ENCODE results near the gene ARHGEF28. TPM values are rescaled to one million over a fixed set of nuclear protein-coding genes. Genes with fewer than 3 reads are reported as not detected.

Gene ARHGEF28
- total RNA-seq, 1 donor from 2014 or later, result 0.11 TPM

DNA sequence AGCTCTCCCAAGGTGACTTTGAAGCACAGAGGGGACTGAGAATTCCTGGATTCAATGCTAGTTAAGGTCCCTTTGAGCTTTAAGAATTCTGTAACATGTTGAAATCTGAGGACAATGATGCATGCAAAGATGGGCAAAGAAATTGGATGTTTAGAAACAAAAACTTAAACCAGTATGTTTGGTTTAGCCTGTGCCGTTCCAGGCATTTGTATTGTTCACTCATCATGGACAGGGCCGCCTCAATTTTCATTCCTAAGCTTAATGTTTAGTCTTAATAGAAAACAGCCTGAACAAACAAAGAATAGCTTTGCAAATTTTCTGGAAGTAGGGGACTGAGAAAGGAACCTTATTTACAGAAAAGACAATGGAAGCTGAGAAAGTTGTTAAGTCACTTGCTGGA lies 267.8 kb downstream of the ARHGEF28 start:
- no peak overlapping the region for H3K27ac ChIP-seq
- TF ChIP-seq EZH2 (IDR thresholded peaks at IDR 0.05), result no peak
- TF ChIP-seq EZH2phosphoT487 (IDR thresholded peaks at IDR 0.05), result no peak
- no peaks in the 10 kb centered on the region for H3F3A ChIP-seq (ENCODE audit: low read depth)
- DNase-seq (ENCODE audit: low spot score), result no peak
- no peak overlapping the region for H2AFZ ChIP-seq (replicated peaks)
- H3K4me3 ChIP-seq, result no peak overlapping the region
- no peaks in the 10 kb centered on the region for H3K9me3 Mint-ChIP-seq
- no peak overlapping the region for H3K27ac Mint-ChIP-seq
- H3K27me3 ChIP-seq, result no peaks in the 10 kb centered on the region
- H3K9me3 ChIP-seq (ENCODE audit: low read depth), result no peaks in the 10 kb centered on the region
- H3K4me2 ChIP-seq, result no peak overlapping the region
- no peak overlapping the region for H3K9ac ChIP-seq
- H3K79me2 ChIP-seq (ENCODE audit: low read depth), result no peaks in the 10 kb centered on the region
- H3K36me3 ChIP-seq, result no peaks in the 10 kb centered on the region
- H3K4me1 Mint-ChIP-seq, result peaks cover 8% of the 10 kb centered on the region
- H3K4me3 Mint-ChIP-seq, result no peak overlapping the region
- H3K4me1 ChIP-seq, result no peaks in the 10 kb centered on the region
- H4K20me1 ChIP-seq (ENCODE audit: low read depth), result no peaks in the 10 kb centered on the region
- no peaks in the 10 kb centered on the region for H3K36me3 Mint-ChIP-seq
- peaks cover 8% of the 10 kb centered on the region for H3K27me3 Mint-ChIP-seq (ENCODE audit: insufficient read depth, low read depth)

- no peaks in the 10 kb centered on the region for H3K9me3 ChIP-seq (ENCODE audit: low read depth)
- H2AFZ ChIP-seq (replicated peaks), result no peak overlapping the region
- TF ChIP-seq, protein P1, sequence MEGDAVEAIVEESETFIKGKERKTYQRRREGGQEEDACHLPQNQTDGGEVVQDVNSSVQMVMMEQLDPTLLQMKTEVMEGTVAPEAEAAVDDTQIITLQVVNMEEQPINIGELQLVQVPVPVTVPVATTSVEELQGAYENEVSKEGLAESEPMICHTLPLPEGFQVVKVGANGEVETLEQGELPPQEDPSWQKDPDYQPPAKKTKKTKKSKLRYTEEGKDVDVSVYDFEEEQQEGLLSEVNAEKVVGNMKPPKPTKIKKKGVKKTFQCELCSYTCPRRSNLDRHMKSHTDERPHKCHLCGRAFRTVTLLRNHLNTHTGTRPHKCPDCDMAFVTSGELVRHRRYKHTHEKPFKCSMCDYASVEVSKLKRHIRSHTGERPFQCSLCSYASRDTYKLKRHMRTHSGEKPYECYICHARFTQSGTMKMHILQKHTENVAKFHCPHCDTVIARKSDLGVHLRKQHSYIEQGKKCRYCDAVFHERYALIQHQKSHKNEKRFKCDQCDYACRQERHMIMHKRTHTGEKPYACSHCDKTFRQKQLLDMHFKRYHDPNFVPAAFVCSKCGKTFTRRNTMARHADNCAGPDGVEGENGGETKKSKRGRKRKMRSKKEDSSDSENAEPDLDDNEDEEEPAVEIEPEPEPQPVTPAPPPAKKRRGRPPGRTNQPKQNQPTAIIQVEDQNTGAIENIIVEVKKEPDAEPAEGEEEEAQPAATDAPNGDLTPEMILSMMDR (IDR thresholded peaks at IDR 0.05), result no peak
- TF ChIP-seq EZH2 (IDR thresholded peaks at IDR 0.05), result no peak
- TF ChIP-seq EZH2phosphoT487 (IDR thresholded peaks at IDR 0.05), result no peak
- no peaks in the 10 kb centered on the region for H3K36me3 ChIP-seq
- Mint-ChIP-seq H3K4me3 (no peak overlapping the region), H3K36me3 (no peaks in the 10 kb centered on the region), H3K9me3 (no peaks in the 10 kb centered on the region), H3K27ac (peak overlapping the region; percentile 27), H3K4me1 (peaks cover 3% of the 10 kb centered on the region), H3K27me3 (ENCODE audit: insufficient read depth, low read depth) (peaks cover 8% of the 10 kb centered on the region)
- H3K79me2 ChIP-seq (ENCODE audit: low read depth), result no peaks in the 10 kb centered on the region
- no peak overlapping the region for H3K4me3 ChIP-seq
- H3K4me1 ChIP-seq, result no peaks in the 10 kb centered on the region
- H4K20me1 ChIP-seq (ENCODE audit: low read depth), result no peaks in the 10 kb centered on the region
- H3K27me3 ChIP-seq, result no peaks in the 10 kb centered on the region
- H3K9ac ChIP-seq, result no peak overlapping the region
- H3K4me2 ChIP-seq, result no peak overlapping the region
- H3K27ac ChIP-seq, result no peak overlapping the region
- DNase-seq (ENCODE audit: low spot score), result no peak
- H3F3A ChIP-seq (ENCODE audit: low read depth), result no peaks in the 10 kb centered on the region
These were observed 268.9 kb downstream of the ARHGEF28 start for GRCh38 chr5:73894860-73895259.

GRCh38 chr5:73895471-73895870 lies 269.5 kb downstream of the ARHGEF28 start:
- H3K4me3 ChIP-seq, result no peak overlapping the region
- no peak for DNase-seq (ENCODE audit: low spot score)
- H4K20me1 ChIP-seq (ENCODE audit: low read depth), result no peaks in the 10 kb centered on the region
- H3K27ac Mint-ChIP-seq, result no peak overlapping the region
- H3K9ac ChIP-seq, result no peak overlapping the region
- no peak overlapping the region for H2AFZ ChIP-seq (replicated peaks)
- H3K9me3 Mint-ChIP-seq, result no peaks in the 10 kb centered on the region
- no peaks in the 10 kb centered on the region for H3K36me3 ChIP-seq
- H3K27ac ChIP-seq, result no peak overlapping the region
- no peaks in the 10 kb centered on the region for H3K9me3 ChIP-seq (ENCODE audit: low read depth)
- H3K36me3 Mint-ChIP-seq, result no peaks in the 10 kb centered on the region
- no peak for TF ChIP-seq EZH2phosphoT487 (IDR thresholded peaks at IDR 0.05)
- no peak for TF ChIP-seq EZH2 (IDR thresholded peaks at IDR 0.05)
- TF ChIP-seq, protein P1 (IDR thresholded peaks at IDR 0.05), result no peak
- H3K79me2 ChIP-seq (ENCODE audit: low read depth), result no peaks in the 10 kb centered on the region
- no peaks in the 10 kb centered on the region for H3K4me1 ChIP-seq
- no peak overlapping the region for H3K4me2 ChIP-seq
- H3K27me3 Mint-ChIP-seq (ENCODE audit: insufficient read depth, low read depth), result peaks cover 8% of the 10 kb centered on the region
- no peaks in the 10 kb centered on the region for H3F3A ChIP-seq (ENCODE audit: low read depth)
- no peaks in the 10 kb centered on the region for H3K4me1 Mint-ChIP-seq
- no peak overlapping the region for H3K4me3 Mint-ChIP-seq
- no peaks in the 10 kb centered on the region for H3K27me3 ChIP-seq

DNA sequence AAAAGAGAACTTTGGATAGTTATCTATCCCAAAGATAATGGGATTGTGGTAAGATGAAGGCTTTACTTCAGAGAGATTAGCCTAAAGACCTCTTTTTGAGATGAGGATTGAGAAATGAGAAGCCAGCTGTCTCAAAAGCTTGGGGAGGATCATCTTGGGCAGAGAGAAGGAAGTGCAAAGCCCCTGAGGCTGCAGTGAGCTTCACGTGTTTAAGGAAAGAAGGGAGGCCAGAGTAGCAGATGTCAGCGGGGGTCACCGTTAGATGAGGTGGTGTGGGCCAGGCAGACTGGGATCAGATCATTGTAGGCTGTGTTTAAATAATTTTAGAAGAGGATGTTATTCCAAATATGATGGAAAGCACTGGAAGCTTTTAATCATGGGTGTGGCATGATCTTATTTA lies 270.1 kb downstream of the ARHGEF28 start:
- H3K79me2 ChIP-seq (ENCODE audit: low read depth), result no peaks in the 10 kb centered on the region
- H3K4me3 Mint-ChIP-seq, result no peak overlapping the region
- H3K9me3 ChIP-seq (ENCODE audit: low read depth), result no peaks in the 10 kb centered on the region
- no peak overlapping the region for H3K4me3 ChIP-seq
- no peaks in the 10 kb centered on the region for H4K20me1 ChIP-seq (ENCODE audit: low read depth)
- no peak overlapping the region for H3K9ac ChIP-seq
- no peak overlapping the region for H2AFZ ChIP-seq (replicated peaks)
- no peaks in the 10 kb centered on the region for H3K9me3 Mint-ChIP-seq
- H3K27me3 ChIP-seq, result no peaks in the 10 kb centered on the region
- no peak overlapping the region for H3K27ac ChIP-seq
- no peaks in the 10 kb centered on the region for H3K36me3 Mint-ChIP-seq
- H3K27ac Mint-ChIP-seq, result no peak overlapping the region
- DNase-seq (ENCODE audit: low spot score), result no peak
- no peaks in the 10 kb centered on the region for H3F3A ChIP-seq (ENCODE audit: low read depth)
- H3K27me3 Mint-ChIP-seq (ENCODE audit: insufficient read depth, low read depth), result peaks cover 8% of the 10 kb centered on the region
- no peaks in the 10 kb centered on the region for H3K36me3 ChIP-seq
- TF ChIP-seq EZH2 (IDR thresholded peaks at IDR 0.05) (no peak), EZH2phosphoT487 (IDR thresholded peaks at IDR 0.05) (no peak)
- TF ChIP-seq, protein P1 (IDR thresholded peaks at IDR 0.05), result no peak
- H3K4me1 ChIP-seq, result no peaks in the 10 kb centered on the region
- no peak overlapping the region for H3K4me2 ChIP-seq
- no peaks in the 10 kb centered on the region for H3K4me1 Mint-ChIP-seq
